NCI-H524 (cell line): ENCODE data around the gene DMRT2.

Experiments
- DNase-seq, 2 experiments: peaks; one replicate each; lab custom pipeline; 2025; lab: John Stamatoyannopoulos, UW

The DMRT2 gene

GRCh38 chr9:1094749-1095148, 44.6 kb downstream of the DMRT2 start:
- no peak for DNase-seq

DNA sequence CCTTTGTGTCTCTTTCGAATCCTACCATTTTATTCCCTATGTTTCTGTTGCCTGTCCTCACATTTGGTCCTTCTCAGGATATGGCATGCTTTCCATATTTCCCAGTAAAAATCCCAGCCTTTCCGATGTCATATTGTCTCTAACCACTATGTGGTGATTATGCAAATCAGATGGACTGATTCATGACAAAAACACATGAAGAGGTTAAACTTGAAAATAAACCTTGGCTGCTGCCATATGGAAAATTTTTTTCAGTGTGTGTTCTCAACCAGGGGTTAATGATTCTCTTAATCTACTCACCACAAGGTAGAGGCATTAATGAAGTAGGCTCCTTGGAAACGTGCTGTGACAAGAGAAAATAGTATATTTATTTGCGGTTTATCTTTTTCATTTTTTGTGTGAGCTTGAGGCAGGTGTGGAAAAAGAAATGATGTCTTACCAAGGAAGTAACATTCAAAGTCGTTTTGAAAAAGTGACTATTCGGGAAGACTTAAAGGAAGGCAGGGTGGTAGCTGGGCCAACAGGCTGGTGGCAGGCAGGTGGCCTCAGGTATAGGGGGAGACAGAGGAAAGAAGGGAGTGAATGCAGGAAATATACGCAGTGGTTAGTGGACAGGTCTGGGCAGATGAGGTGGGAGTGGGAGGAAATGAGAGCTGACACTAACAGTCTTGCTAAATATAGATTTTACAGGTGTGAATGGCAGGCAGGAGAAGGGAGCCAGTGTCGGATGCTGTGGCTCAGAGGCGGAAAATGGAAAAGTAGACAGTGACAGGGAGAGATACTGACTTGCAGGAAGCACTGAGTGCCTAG, 46.2 kb downstream of the DMRT2 start:
- DNase-seq: peak; percentile 2 to 50

DNA sequence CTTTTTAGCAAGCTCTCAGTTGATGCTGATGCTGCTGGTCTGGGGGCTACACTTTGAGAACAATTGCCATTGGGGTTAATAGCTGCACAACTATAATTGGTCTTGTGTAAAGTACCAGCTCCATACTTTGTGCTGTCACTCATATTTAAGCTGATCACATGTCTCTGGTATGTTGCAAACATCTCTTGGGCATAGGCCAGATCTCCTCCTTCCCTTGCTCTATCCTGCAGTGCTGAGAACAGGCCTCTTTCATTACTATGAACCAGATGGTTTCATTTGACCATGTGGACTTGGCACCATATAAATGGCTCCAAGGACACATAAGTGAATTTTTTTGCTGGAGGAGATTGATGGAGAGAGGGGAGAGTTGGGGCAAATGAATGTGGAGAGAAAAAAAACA, 48.4 kb downstream of the DMRT2 start:
- no peak for DNase-seq

DNA sequence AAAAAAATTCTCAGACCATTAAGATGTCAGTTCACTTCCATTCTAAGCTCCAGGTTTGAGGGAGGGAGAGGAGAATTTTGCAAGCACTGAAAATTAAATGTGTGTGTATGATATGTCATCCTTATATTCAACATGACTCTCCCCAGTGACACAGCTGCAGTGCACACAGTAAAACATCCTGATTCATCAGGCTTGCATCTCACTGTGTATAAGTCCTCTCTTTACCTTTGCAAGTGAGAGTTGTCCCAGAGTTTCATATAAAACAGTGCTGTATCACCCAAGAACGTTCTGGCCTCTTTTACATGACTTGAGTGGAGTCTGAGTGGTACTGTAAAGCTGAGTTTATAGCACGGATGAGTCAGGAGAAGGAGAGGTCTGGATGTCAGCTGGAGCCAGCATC, 50.0 kb downstream of the DMRT2 start:
- DNase-seq: no peak

DNA sequence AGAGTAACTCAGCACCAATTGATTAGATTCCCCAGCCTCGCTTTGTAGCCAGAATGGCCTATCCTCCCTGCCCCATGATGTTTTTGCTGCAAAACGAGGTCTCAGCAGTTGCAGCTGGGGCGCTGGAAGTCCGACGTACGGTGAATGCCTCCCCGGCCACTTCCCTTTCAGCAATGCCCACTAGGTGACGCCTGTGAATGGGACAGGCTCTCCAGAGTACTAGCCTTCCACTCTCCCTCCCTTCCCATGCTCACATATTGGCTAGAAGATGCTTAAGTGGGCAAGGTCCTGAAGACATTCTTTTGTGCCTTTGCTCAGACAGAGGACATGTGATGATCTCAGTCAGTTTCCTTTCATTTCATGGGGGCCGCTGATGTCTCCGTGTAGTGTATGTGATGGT, 50.8 kb downstream of the DMRT2 start:
- DNase-seq: peak; percentile 46 to 48

DNA sequence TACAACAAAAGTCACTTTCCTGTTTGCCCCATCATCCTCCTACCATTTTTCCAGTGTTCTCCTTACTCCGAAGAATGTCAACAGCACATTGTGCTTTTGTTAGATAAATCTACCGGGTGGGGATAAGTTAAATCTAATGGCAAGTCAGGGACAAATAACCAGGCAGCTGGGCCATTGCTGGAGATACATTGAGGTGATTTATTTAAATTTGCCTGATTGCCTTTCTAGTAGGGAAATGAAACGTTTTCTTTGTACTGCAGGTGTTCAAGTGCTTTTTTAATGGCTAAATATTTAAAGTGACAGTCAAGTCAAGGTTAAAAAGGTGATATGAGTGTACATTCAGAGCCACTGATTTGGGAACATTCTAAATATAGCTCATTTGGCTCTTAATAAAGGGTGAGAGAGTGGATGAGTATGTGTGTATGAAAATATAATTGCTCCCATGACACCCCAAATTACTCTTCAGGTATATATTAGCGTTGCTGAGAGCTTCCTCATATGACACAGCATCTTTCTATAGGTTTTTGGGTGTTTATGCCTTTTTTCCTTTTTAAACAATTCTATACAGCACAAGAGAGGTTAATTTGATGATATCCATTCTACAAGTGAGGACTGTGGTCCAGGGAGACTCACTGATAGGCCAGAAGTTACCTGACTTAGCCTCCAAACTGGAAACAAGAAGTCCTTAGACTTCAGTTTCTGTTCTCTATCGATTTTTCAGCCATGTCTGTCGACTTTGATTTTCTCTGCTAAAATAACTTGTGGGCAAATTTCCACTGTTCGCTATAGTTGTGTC, 51.9 kb downstream of the DMRT2 start:
- DNase-seq: no peak

GRCh38 chr9:1102642-1102970, 52.4 kb downstream of the DMRT2 start:
- no peak for DNase-seq
